Calu3 (cell line): ENCODE results near the gene PHYHD1. TPM values are rescaled to one million over a fixed set of nuclear protein-coding genes. Genes with fewer than 3 reads are reported as not detected.

Experiments used
- BruUV-seq: library from RNA; stranded (reverse); fragments of 400-500 nt; replicated peaks from 2 replicates; lab custom pipeline; 2021; lab: Mats Ljungman, UMichigan
- CTCF ChIA-PET: fragments of 300-600 bp; sonication (Branson Sonifier 250); formaldehyde crosslinking; loops from one replicate; lab custom pipeline; 2022; ENCODE audit warnings: antibody characterized with exemption; lab: Charles Lee
- DNase-seq: peaks from one replicate; pipeline ENCODE4 v3.0.0; 2022
- H3K27ac Mint-ChIP-seq: one replicate; pipeline ENCODE4 v1.8.0; 2022; ENCODE audit warnings: mixed read lengths; ENCODE audit not compliant: unreplicated experiment
- H3K27me3 Mint-ChIP-seq: one replicate; pipeline ENCODE4 v1.8.0; 2022; ENCODE audit warnings: mixed read lengths; ENCODE audit not compliant: unreplicated experiment
- H3K36me3 Mint-ChIP-seq: one replicate; pipeline ENCODE4 v1.8.0; 2022; ENCODE audit warnings: mild to moderate bottlenecking, moderate library complexity, mixed read lengths; ENCODE audit not compliant: insufficient read depth, unreplicated experiment
- H3K4me1 Mint-ChIP-seq: one replicate; pipeline ENCODE4 v1.8.0; 2022; ENCODE audit warnings: mild to moderate bottlenecking, low read depth, mixed read lengths; ENCODE audit not compliant: unreplicated experiment
- H3K4me3 Mint-ChIP-seq: one replicate; pipeline ENCODE4 v1.8.0; 2022; ENCODE audit warnings: mild to moderate bottlenecking, low read depth, moderate library complexity, mixed read lengths; ENCODE audit not compliant: unreplicated experiment
- H3K9me3 Mint-ChIP-seq: one replicate; pipeline ENCODE4 v1.8.0; 2022; ENCODE audit warnings: low read depth, mixed read lengths; ENCODE audit not compliant: unreplicated experiment
- intact Hi-C: fragments of 100-400 bp; cut with micrococcal nuclease; formaldehyde crosslinking; loops from one replicate; pipeline ENCODE4 v1.10.0; 2022; ENCODE audit not compliant: unreplicated experiment
- total RNA-seq: library from RNA; stranded (reverse); gene quantifications from 2 replicates; pipeline ENCODE4 v1.2.3, GENCODE V29; 2022
- TF ChIP-seq, protein P1 (sequence below): fragments of 200-600 bp; IDR thresholded peaks from one replicate; pipeline ENCODE4 v1.8.0; 2022; ENCODE audit warnings: antibody characterized with exemption; ENCODE audit not compliant: unreplicated experiment

Gene PHYHD1
- total RNA-seq, 1 experiment from 2014 or later: not detected

- Mint-ChIP-seq H3K27ac (peak overlapping the region; percentile 39), H3K4me3 (no peak overlapping the region), H3K4me1 (peaks cover 7% of the 10 kb centered on the region), H3K27me3 (no peaks in the 10 kb centered on the region), H3K36me3 (no peaks in the 10 kb centered on the region), H3K9me3 (no peaks in the 10 kb centered on the region)
- no TSS peak for BruUV-seq
- intact Hi-C loops: loop anchor here (1.0 to 5.0 kb wide), 3 partner anchors 46 to 76 kb away; partner anchors contain the start of genes KYAT1 and LRRC8A
- CTCF ChIA-PET: interaction anchor here (0.6 to 1.5 kb wide), 4 partner anchors 15 to 98 kb away, joined by 3 to 4 read pairs (median 4); partner anchors contain the start of gene SPOUT1
- peak; percentile 61 for DNase-seq
- TF ChIP-seq, protein P1, sequence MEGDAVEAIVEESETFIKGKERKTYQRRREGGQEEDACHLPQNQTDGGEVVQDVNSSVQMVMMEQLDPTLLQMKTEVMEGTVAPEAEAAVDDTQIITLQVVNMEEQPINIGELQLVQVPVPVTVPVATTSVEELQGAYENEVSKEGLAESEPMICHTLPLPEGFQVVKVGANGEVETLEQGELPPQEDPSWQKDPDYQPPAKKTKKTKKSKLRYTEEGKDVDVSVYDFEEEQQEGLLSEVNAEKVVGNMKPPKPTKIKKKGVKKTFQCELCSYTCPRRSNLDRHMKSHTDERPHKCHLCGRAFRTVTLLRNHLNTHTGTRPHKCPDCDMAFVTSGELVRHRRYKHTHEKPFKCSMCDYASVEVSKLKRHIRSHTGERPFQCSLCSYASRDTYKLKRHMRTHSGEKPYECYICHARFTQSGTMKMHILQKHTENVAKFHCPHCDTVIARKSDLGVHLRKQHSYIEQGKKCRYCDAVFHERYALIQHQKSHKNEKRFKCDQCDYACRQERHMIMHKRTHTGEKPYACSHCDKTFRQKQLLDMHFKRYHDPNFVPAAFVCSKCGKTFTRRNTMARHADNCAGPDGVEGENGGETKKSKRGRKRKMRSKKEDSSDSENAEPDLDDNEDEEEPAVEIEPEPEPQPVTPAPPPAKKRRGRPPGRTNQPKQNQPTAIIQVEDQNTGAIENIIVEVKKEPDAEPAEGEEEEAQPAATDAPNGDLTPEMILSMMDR: peak; percentile 73
Measured at GRCh38 chr9:128927731-128928411, 7.1 kb downstream of the PHYHD1 start.

DNA sequence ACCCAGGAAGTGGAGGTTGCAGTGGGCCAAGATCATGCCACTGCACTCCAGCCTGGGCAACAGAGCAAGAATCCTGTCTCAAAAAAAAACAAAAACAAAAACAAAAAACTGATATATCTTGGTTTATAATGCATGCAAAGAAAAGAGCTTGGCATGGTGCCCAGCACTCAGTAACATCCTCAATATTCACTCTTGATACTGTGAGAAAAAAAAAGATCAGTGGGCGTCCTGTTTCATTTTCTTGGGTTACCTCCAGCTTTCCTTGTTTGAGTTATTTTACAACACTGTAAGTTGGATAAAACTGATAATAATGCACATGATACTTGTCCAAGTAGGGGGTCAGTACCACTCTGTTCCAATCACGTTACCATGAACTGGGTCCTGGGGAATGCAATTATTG lies 7.8 kb downstream of the PHYHD1 start:
- CTCF ChIA-PET: interaction anchor here (0.6 to 1.5 kb wide), 3 partner anchors 65 to 99 kb away, joined by 3 to 4 read pairs (median 4); partner anchors contain the start of gene SPOUT1
- no peaks in the 10 kb centered on the region for H3K36me3 Mint-ChIP-seq
- no peak for DNase-seq
- H3K9me3 Mint-ChIP-seq: no peaks in the 10 kb centered on the region
- H3K27me3 Mint-ChIP-seq: no peaks in the 10 kb centered on the region
- no peak overlapping the region for H3K4me3 Mint-ChIP-seq
- BruUV-seq: no TSS peak
- no peak overlapping the region for H3K27ac Mint-ChIP-seq
- TF ChIP-seq, protein P1: no peak
- peaks cover 7% of the 10 kb centered on the region for H3K4me1 Mint-ChIP-seq
- intact Hi-C loops: loop anchor here (1.0 to 5.0 kb wide), 3 partner anchors 46 to 76 kb away; partner anchors contain the start of genes KYAT1 and LRRC8A

DNA sequence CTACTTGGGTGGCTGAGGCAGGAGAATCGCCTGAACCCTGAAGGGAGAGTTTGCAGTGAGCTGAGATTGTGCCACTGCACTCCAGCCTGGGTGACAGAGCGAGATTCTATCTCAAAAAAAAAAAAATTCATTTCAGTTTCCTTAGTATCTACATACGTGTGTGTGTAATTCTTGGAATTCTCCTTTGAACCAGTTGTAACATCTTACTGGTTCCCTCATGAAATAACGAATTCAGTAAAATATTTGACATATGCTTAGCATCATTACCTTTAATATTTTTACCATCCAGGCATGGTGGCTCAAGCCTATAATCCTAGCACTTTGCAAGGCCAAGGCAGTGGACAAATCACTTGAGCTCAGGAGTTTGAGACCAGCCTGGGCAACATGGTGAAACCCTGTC lies 8.8 kb downstream of the PHYHD1 start:
- no peaks in the 10 kb centered on the region for H3K27me3 Mint-ChIP-seq
- H3K36me3 Mint-ChIP-seq: peaks cover 4% of the 10 kb centered on the region
- peaks cover 7% of the 10 kb centered on the region for H3K4me1 Mint-ChIP-seq
- H3K9me3 Mint-ChIP-seq: no peaks in the 10 kb centered on the region
- CTCF ChIA-PET: interaction anchor here (0.7 kb wide), 1 partner anchor 141 kb away, joined by 3 read pairs; no protein-coding TSS in a partner anchor
- H3K27ac Mint-ChIP-seq: no peak overlapping the region
- DNase-seq: no peak
- H3K4me3 Mint-ChIP-seq: no peak overlapping the region
- no TSS peak for BruUV-seq
- TF ChIP-seq, protein P1: no peak
- intact Hi-C loops: loop anchor here (5.0 kb wide), 1 partner anchor 47 kb away; the partner anchor contains the start of genes KYAT1 and LRRC8A

DNA sequence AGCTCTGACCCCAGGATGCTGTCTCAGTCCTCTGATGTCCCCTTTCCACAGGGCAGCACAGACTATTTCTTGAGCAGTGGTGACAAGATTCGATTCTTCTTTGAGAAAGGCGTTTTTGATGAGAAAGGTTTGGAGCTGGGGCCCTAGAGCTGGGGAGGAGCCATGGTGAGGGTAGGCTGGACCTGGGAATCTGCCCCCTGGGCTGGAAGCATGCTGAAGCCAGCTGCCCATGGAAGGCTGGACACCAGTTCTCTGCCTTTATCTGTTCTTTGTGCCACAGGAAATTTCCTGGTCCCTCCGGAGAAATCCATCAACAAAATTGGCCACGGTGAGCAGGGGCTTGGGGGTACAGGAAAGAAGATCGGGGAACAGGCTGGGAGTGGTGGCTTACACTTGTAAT lies 12.9 kb downstream of the PHYHD1 start:
- intact Hi-C loops: no loop called here
- no peaks in the 10 kb centered on the region for H3K27me3 Mint-ChIP-seq
- H3K9me3 Mint-ChIP-seq: no peaks in the 10 kb centered on the region
- TF ChIP-seq, protein P1: no peak
- peaks cover 5% of the 10 kb centered on the region for H3K36me3 Mint-ChIP-seq
- CTCF ChIA-PET: no interaction called here
- no TSS peak for BruUV-seq
- H3K4me3 Mint-ChIP-seq: no peak overlapping the region
- no peak for DNase-seq
- no peaks in the 10 kb centered on the region for H3K4me1 Mint-ChIP-seq
- no peak overlapping the region for H3K27ac Mint-ChIP-seq
